K562 (cell line): ENCODE data around the gene TRIAP1. TPM values are rescaled to one million over a fixed set of nuclear protein-coding genes. Genes with fewer than 3 reads are reported as not detected.

ENCODE experiments used
- ARHGAP35 ChIP-seq: fragments of 450-650 bp; IDR thresholded peaks from 2 replicates; pipeline ENCODE4 v1.6.1; 2018; ENCODE audit not compliant: partially characterized antibody
- CAMTA2 ChIP-seq: fragments of 250-450 bp; sonication (Bioruptor Pico); conservative IDR thresholded peaks from 2 replicates; pipeline ENCODE4 v1.5.1; 2022
- CTCF ChIP-seq, 3 experiments: IDR thresholded peaks in 2 of 3; conservative IDR thresholded peaks in 1 of 3; 2 replicates each; pipeline ENCODE4 v1.5.1; 2011 to 2012; ENCODE audit warnings: low read length in 3 of 3, mild to moderate bottlenecking in 3 of 3, control low read depth in 2 of 3, improper control_type of control experiment in 1 of 3, inconsistent platforms in 1 of 3, low read depth in 1 of 3, mixed read lengths in 1 of 3, moderate library complexity in 1 of 3; ENCODE audit not compliant: insufficient read depth in 2 of 3
- FOXP4 ChIP-seq: sonication (generic); formaldehyde crosslinking; IDR thresholded peaks from 2 replicates; pipeline ENCODE4 v1.8.0; 2022; ENCODE audit warnings: mild to moderate bottlenecking, missing genetic modification reagents, borderline replicate concordance
- HDAC6 ChIP-seq: IDR thresholded peaks from 2 replicates; pipeline ENCODE4 v1.6.1; 2012; ENCODE audit warnings: low read depth, mild to moderate bottlenecking, control low read depth, inconsistent platforms, low read length, moderate library complexity
- HMGXB4 ChIP-seq: sonication (generic); formaldehyde crosslinking; IDR thresholded peaks from 2 replicates; pipeline ENCODE4 v1.8.1; 2023; ENCODE audit warnings: mild to moderate bottlenecking, missing genetic modification reagents
- RREB1 ChIP-seq: fragments of 250-450 bp; sonication (Bioruptor Pico); IDR thresholded peaks from 2 replicates; pipeline ENCODE4 v1.4.0; 2020
- SMARCB1 ChIP-seq: IDR thresholded peaks from 2 replicates; pipeline ENCODE4 v1.6.1; 2011; ENCODE audit warnings: improper control_type of control experiment, low read depth; ENCODE audit not compliant: insufficient read length
- USF1 ChIP-seq: sonication (generic); formaldehyde crosslinking; IDR thresholded peaks from 2 replicates; pipeline ENCODE4 v1.9.0; 2022; ENCODE audit warnings: mild to moderate bottlenecking, missing genetic modification reagents
- ZNF316 ChIP-seq: fragments of 450-650 bp; IDR thresholded peaks from 2 replicates; pipeline ENCODE4 v1.6.1; 2016
- ZNF395 ChIP-seq: fragments of 200-800 bp; sonication (Bioruptor generic); IDR thresholded peaks from 2 replicates; pipeline ENCODE4 v1.6.1; 2017; ENCODE audit warnings: missing genetic modification characterization, missing compliant biosample characterization
- polyA plus RNA-seq, 8 experiments: library from polyadenylated mRNA; depleted of rRNA in 4 of 8; stranded (reverse) in 5 of 8; unstranded in 3 of 8; fragments of >200 nt; fragmentation: Nextera tagmentation in 2 of 8; fragmentation: Illumina TruSeq in 1 of 8; extraction: Ambion mirVana in 2 of 8; extraction: Trizol in 1 of 8; gene quantifications; 2 replicates each; pipeline versions ENCODE4 v1.2.1 to v1.2.3, GENCODE V29; 2011 to 2014; ENCODE audit warnings: inconsistent platforms in 1 of 8, missing spikeins in 1 of 8
- total RNA-seq, 7 experiments: library from RNA; depleted of rRNA in 6 of 7; stranded (reverse); fragments of >200 nt in 6 of 7; fragmentation: Illumina TruSeq in 2 of 7; extraction: Trizol in 2 of 7; gene quantifications; 2 replicates each; pipeline versions ENCODE4 v1.2.1 to v1.2.3, GENCODE V29; 2011 to 2021; ENCODE audit warnings: low replicate concordance in 1 of 7

TRIAP1 gene
- total and polyA plus RNA-seq, 9 of the 15 experiments (the other 6 are each of a cell fraction or from before 2014, with no cell fraction given) = 37.3 to 354 (median 65.4) TPM

- TF ChIP-seq HMGXB4 (CRISPR knock-in tag) (peak; percentile 82), RREB1 (CRISPR knock-in tag) (no peak), SMARCB1 (no peak), ARHGAP35 (no peak), USF1 (CRISPR knock-in tag) (peak; percentile 52; the same call in 1 of the 2 replicates), HDAC6 (0 out of 2 replicates have a peak, but pooled peaks have one; percentile 15), CTCF (IDR thresholded peaks at IDR 0.05 in 2 of 3, conservative IDR thresholded peaks at IDR 0.05 in 1 of 3; ENCODE audit: insufficient read depth in 2 of 3, low read depth in 1 of 3, low read length in 3 of 3) (no peak), ZNF395 (CRISPR knock-in tag) (no peak), ZNF316 (peak; percentile 7; the same call in 1 of the 2 replicates), FOXP4 (CRISPR knock-in tag) (no peak), CAMTA2 (no peak)
These were observed at the start of gene TRIAP1, which contains the start of gene GATC (continued) for GRCh38 chr12:120445911-120446843.
